GM18499 (cell line): ENCODE results near the gene FGD6.
"Not testable (repeated sequence)": the region's sequence is repeated elsewhere in the genome, so short reads cannot be mapped to it uniquely, and the experiment has no call there.

Experiments used
- ATAC-seq: cut with Tn5 transposase; IDR thresholded peaks from one replicate; pipeline ENCODE4 v1.9.1; 2021; ENCODE audit warnings: moderate number of reproducible peaks; ENCODE audit not compliant: insufficient read depth, unreplicated experiment

FGD6 gene

DNA sequence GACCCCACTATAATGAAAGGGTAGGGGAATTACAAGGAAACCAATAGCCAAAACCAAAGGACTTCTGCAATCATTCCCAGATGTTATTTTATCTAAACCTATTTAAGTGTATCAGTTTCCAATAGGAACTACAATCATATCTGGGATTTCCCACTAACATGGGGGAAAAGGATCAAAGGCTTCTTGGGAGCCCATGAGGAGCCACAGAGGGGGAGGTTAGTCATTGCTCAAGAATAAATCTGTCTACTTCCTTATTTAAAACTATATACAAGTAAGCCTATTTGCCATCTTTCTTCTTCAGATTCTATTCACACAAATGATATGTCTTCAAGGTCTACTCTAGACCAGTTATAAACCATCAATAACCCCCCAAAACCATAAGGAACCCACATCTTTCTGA is 33.1 kb downstream of the FGD6 start:
- no peak for ATAC-seq

- peak; percentile 40 for ATAC-seq
These were observed 34.3 kb downstream of the FGD6 start for GRCh38 chr12:95182868-95183415.

DNA sequence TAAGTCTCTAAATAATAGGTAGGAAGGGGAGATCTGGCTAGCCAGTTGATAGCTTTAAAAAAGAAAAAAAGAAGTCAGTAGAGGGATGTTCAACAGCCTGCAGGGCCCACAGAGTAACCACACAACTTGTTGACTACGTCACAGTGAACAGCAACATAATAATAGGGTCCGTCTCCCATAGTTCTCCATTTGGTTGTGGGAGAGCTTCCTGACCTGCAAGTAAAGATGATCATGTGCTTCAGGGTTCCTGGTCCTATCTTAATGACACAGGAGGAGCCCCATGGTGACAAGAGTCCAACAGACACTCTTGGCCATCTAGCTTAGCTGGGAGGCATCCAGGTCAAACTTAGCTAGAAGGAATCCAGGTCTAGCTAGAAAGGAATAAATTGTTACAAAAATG is 36.2 kb downstream of the FGD6 start:
- no peak for ATAC-seq

GRCh38 chr12:95179011-95179410 is 38.3 kb downstream of the FGD6 start:
- ATAC-seq, result no peak

GRCh38 chr12:95178136-95178535 is 39.1 kb downstream of the FGD6 start:
- ATAC-seq, result no peak

GRCh38 chr12:95177201-95177768 is 40.0 kb downstream of the FGD6 start:
- ATAC-seq, result no peak

- ATAC-seq, result no peak
These were observed 43.6 kb downstream of the FGD6 start for GRCh38 chr12:95173392-95174251.

DNA sequence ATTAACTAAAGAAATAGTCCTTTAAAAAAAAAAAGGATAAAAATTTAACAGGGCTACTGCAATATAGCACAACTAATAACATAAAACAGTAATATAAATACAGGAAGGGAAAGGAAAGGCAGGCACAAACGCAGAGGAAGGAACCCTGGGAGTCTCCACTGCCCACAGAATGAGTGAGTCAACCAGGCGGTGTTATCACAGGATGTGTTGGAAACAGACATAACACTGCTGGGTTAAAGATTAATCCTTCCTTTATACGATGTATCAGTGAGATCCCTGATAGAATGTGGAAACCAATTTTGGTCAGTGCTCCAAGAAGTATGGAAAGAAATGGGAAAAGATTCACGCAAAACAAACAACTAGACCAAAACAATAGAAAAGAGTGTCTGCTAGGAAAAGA is 47.9 kb downstream of the FGD6 start:
- ATAC-seq, result no peak

GRCh38 chr12:95168746-95169145 is 48.5 kb downstream of the FGD6 start:
- ATAC-seq, result no peak

DNA sequence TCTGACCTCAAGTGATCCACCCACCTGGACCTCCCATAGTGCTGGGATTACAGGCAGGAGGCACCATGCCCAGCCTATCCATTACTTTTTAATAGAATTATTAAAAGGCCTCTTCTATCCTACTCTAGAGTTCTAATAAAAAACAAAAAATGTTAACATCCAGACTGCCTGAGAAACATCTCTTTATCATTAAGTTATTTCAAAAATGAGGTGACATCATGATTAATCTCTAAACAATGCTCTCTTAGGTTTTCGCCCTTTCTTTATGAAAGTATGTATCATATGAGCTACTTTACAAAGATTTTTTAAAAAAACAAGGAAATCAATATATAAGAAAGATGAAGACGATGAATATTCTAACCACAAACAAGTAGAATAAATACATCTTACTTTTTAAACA is 52.6 kb downstream of the FGD6 start:
- no peak for ATAC-seq

DNA sequence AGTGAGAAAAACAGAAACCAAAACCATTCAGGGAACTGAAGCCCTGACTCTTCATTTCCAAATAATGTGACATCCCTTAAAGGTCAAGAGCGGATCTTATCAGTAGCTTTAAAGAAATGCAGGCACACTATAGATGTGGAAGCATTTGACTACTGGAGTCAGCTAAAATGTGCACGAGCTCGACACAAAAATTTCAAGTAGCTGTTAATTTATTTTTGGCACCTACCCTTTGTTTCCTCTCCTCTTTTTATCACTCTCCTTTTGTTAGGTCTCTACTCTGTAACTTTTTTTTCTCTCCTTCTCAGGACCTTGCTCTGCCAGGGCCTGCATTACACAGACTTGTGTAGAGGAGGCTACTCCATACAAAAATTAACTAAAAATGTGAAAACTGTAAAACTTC is 58.3 kb downstream of the FGD6 start:
- no peak for ATAC-seq

GRCh38 chr12:95151821-95152220 is 65.4 kb downstream of the FGD6 start:
- ATAC-seq, result no peak

GRCh38 chr12:95151406-95151805 is 65.9 kb downstream of the FGD6 start:
- ATAC-seq, result no peak

GRCh38 chr12:95150501-95150900 is 66.8 kb downstream of the FGD6 start:
- ATAC-seq, result no peak

- ATAC-seq, result no peak
These were observed 69.4 kb downstream of the FGD6 start for GRCh38 chr12:95147866-95148265.

GRCh38 chr12:95146769-95147168 is 70.5 kb downstream of the FGD6 start:
- ATAC-seq, result no peak

- no peak for ATAC-seq
These were observed 73.6 kb downstream of the FGD6 start for GRCh38 chr12:95143621-95144205.

DNA sequence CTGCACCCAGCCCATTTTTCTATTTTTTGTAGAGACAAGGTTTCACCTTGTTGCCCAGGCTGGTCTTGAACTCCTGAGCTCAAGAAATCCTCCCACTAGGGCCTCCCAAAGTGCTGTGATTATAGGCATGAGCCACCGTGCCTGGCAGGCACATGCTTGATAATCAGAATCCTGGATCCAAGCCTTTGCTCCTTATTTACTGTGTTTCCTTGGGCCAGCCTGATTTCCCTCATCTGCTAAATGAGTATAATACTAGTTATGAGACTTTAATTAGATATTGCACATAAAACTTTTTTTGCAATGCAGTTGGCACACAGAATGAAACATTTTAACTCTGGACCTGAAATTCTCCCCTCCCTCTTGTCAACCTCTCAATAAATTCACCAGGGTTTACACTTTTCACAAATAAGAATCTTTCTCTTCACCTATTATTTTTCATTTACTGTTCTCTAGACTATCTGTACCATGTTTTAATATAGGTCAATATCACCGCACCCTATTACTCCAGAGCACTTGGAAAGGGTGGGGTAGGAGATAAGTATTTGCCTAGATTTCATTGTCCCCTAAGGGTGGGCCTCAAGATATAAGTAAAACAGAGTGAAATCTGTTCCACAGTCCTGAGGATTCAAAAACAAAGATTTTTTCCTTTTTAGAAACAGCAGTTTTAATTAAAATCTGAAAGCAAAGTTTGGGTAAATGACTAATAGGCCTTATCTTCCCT is 74.7 kb downstream of the FGD6 start:
- ATAC-seq, result no peak

GRCh38 chr12:95141310-95141709 is 76.0 kb downstream of the FGD6 start:
- ATAC-seq, result no peak

DNA sequence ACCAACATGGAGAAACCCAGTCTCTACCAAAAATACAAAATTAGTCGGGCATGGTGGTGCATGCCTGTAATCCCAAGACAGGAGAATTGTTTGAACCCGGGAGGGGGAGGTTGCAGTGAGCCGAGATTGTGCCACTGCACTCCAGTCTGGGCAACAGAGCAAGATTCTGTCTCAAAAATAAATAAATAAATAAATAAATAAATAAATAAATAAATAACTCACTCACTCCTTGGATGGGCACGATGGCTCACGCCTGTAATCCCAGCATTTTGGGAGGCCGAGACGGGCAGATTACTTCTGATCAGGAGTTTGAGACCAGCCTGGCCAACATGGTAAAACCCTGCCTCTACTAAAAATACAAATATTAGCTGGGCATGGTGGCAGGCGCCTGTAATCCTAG is 79.2 kb downstream of the FGD6 start:
- not testable (repeated sequence) for ATAC-seq

- ATAC-seq, result no peak
These were observed 80.7 kb downstream of the FGD6 start for GRCh38 chr12:95136598-95136997.
